ENCODE measurements around the gene SLC4A2. TPM values are rescaled to one million over a fixed set of nuclear protein-coding genes. Genes with fewer than 3 reads are reported as not detected.

Gene SLC4A2
- total and polyA plus RNA-seq, 2 experiments from 2014 or later = 144 to 269 TPM

DNA sequence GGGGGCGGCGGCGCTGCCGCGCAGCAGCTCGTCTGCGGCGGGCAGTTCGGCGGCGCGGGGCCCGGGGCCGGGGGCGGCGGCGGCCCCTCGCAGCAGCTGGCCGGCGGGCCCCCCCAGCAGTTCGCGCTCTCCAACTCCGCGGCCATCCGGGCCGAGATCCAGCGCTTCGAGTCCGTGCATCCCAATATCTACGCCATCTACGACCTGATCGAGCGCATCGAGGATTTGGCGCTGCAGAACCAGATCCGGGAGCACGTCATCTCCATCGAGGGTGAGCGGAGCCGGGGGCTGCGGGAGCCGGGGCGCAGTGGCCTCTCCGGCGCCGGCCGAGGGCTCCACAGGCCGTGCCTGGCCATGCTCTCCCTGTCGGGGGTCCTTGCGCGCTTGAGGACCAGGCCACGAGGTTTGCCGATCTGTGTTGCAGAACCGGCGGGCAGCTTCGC lies 27.4 kb downstream of the SLC4A2 start:
- Histone ChIP-seq H3K27ac (peak overlapping the region; percentile 45), H3K36me3 (no peaks in the 10 kb centered on the region), H3K9me3 (ENCODE audit: low read depth) (no peaks in the 10 kb centered on the region), H3K4me1 (ENCODE audit: low read depth) (peaks cover 30% of the 10 kb centered on the region), H3K4me3 (peak overlapping the region; percentile 57), H3K27me3 (no peaks in the 10 kb centered on the region)
- TF ChIP-seq, protein P1, sequence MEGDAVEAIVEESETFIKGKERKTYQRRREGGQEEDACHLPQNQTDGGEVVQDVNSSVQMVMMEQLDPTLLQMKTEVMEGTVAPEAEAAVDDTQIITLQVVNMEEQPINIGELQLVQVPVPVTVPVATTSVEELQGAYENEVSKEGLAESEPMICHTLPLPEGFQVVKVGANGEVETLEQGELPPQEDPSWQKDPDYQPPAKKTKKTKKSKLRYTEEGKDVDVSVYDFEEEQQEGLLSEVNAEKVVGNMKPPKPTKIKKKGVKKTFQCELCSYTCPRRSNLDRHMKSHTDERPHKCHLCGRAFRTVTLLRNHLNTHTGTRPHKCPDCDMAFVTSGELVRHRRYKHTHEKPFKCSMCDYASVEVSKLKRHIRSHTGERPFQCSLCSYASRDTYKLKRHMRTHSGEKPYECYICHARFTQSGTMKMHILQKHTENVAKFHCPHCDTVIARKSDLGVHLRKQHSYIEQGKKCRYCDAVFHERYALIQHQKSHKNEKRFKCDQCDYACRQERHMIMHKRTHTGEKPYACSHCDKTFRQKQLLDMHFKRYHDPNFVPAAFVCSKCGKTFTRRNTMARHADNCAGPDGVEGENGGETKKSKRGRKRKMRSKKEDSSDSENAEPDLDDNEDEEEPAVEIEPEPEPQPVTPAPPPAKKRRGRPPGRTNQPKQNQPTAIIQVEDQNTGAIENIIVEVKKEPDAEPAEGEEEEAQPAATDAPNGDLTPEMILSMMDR (IDR thresholded peaks at IDR 0.05; ENCODE audit: low read depth, low read length) = no peak
- peak; percentile 24 to 61 for DNase-seq (ENCODE audit: low read depth in 1 of 2, low spot score in 1 of 2)

DNA sequence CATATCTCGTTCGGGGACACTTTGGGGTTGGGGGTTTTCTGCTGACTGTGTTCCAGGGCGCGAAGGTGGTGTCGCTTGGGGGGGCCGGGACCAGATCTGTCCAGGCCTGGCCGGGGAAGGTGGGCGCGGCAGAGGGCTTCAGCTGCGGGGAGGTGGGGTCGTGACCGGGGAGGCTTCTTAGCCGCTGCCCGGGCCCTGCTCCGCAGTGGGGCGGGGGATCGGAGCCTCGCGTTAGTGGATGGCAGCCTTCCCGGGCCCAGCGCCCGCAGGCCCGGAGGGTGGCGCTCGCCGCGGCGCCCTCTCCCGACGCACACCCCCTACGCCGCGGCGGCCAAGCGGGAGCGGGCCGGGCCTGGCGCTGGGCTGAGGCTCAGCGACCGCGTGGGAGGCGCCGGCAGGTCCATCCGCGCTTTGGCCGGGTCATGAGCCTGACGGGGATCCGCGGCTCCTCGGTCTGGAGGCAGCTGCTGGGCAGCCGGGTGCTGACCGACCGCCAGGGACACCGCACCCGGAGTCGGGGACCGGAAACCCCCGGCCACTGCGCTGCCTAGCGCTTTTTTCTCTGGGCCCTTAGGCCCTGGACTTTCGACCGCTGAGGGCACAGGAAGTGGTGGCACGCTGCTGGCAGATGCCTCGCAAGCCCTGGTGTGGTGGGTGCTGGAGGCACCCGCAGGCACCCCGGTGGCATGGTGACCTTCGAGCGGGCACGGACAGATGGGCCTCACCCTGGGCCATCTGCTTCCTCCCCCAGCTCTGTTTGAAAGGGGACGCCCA lies 28.0 kb downstream of the SLC4A2 start:
- no peaks in the 10 kb centered on the region for H3K9me3 ChIP-seq (ENCODE audit: low read depth)
- no peaks in the 10 kb centered on the region for H3K36me3 ChIP-seq
- peak overlapping the region; percentile 45 for H3K27ac ChIP-seq
- peak; percentile 70 to 75 for DNase-seq (ENCODE audit: low read depth in 1 of 2, low spot score in 1 of 2)
- TF ChIP-seq, protein P1 (IDR thresholded peaks at IDR 0.05; ENCODE audit: low read depth, low read length) = peak; percentile 28
- H3K4me3 ChIP-seq = peak overlapping the region; percentile 57
- peaks cover 26% of the 10 kb centered on the region for H3K4me1 ChIP-seq (ENCODE audit: low read depth)
- H3K27me3 ChIP-seq = no peaks in the 10 kb centered on the region

GRCh38 chr7:151088019-151088855 lies 28.8 kb downstream of the SLC4A2 start:
- H3K36me3 ChIP-seq = no peaks in the 10 kb centered on the region
- H3K4me3 ChIP-seq = peak overlapping the region; percentile 57
- H3K9me3 ChIP-seq (ENCODE audit: low read depth) = no peaks in the 10 kb centered on the region
- H3K27me3 ChIP-seq = no peaks in the 10 kb centered on the region
- H3K27ac ChIP-seq = no peak overlapping the region
- peaks cover 24% of the 10 kb centered on the region for H3K4me1 ChIP-seq (ENCODE audit: low read depth)
- TF ChIP-seq, protein P1 (IDR thresholded peaks at IDR 0.05; ENCODE audit: low read depth, low read length) = no peak
- DNase-seq (ENCODE audit: low read depth in 1 of 2, low spot score in 1 of 2) = no peak

DNA sequence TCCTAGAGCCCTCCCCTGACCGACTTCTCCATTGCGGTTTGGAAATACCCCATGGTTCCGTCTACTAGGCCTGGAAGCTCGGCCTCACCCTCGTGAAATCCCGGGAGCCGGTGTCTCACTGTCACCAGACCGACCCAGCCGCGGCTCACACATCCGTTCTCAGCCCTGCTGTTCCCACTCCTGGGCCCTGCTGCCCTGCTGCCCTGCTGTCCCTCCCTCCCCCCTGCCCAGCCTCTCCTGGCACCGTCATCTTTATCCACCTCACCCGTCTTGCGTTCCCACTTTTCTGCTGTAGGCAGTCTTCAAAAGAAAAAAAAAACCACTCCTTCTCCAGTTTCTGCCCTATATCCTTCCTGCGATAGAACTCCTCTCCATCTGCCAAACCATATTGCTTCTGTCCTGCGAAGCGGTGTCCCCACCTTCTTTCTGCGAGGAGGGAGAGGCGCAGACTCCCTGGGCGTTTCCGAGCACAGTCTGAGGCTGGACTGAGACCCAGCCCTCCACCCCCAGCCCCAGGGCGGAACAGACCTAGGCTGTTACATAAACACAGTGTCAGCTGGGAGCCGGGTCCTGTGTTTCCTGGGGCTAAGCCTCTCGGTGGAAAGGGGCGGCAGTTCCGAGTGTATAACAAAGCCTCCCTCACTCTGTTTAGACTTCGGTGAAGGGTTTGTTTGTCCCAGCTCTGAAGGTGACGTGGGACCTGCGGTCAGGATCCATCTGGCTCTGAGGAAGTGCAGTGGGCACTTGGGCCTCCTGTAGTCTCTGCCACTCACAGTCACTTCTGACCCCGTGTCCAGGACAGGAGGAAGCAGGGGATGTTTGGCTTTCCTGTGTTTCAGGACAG lies 29.7 kb downstream of the SLC4A2 start:
- DNase-seq (ENCODE audit: low read depth in 1 of 2, low spot score in 1 of 2) = peak in 1 of 2 donors; percentile 57
- TF ChIP-seq, protein P1 (IDR thresholded peaks at IDR 0.05; ENCODE audit: low read depth, low read length) = no peak
- Histone ChIP-seq H3K9me3 (ENCODE audit: low read depth) (no peaks in the 10 kb centered on the region), H3K27me3 (no peaks in the 10 kb centered on the region), H3K27ac (no peak overlapping the region), H3K4me1 (ENCODE audit: low read depth) (peaks cover 24% of the 10 kb centered on the region), H3K36me3 (no peaks in the 10 kb centered on the region), H3K4me3 (no peak overlapping the region)
